ENCODE results near the gene AGO1.

AGO1 gene

GRCh38 chr1:35902671-35903070, 19.7 kb downstream of the AGO1 start:
- DNase-seq (ENCODE audit: low spot score) (no peak), ATAC-seq (ENCODE audit: low read depth) (no peak)
- H3K9me3 ChIP-seq (ENCODE audit: severe bottlenecking): no peaks in the 10 kb centered on the region
- no peak for TF ChIP-seq CTCF (IDR thresholded peaks at IDR 0.05; ENCODE audit: poor library complexity, severe bottlenecking)
- H3K36me3 ChIP-seq (ENCODE audit: low read depth): peaks cover 12% of the 10 kb centered on the region
- H3K4me1 ChIP-seq (ENCODE audit: insufficient read depth, poor library complexity, severe bottlenecking): no peaks in the 10 kb centered on the region
- no peak overlapping the region for H3K4me3 ChIP-seq (ENCODE audit: severe bottlenecking)
- no peak overlapping the region for H3K27ac ChIP-seq (ENCODE audit: poor library complexity, severe bottlenecking)
- no peaks in the 10 kb centered on the region for H3K27me3 ChIP-seq (ENCODE audit: insufficient read depth, poor library complexity, severe bottlenecking)

GRCh38 chr1:35914717-35915116, 31.7 kb downstream of the AGO1 start:
- H3K27ac ChIP-seq (ENCODE audit: poor library complexity, severe bottlenecking): no peak overlapping the region
- H3K4me3 ChIP-seq (ENCODE audit: severe bottlenecking): no peak overlapping the region
- H3K36me3 ChIP-seq (ENCODE audit: low read depth): peaks cover 70% of the 10 kb centered on the region
- H3K9me3 ChIP-seq (ENCODE audit: severe bottlenecking): no peaks in the 10 kb centered on the region
- H3K4me1 ChIP-seq (ENCODE audit: insufficient read depth, poor library complexity, severe bottlenecking): no peaks in the 10 kb centered on the region
- ATAC-seq (ENCODE audit: low read depth): no peak
- DNase-seq (ENCODE audit: low spot score): no peak
- no peaks in the 10 kb centered on the region for H3K27me3 ChIP-seq (ENCODE audit: insufficient read depth, poor library complexity, severe bottlenecking)
- no peak for TF ChIP-seq CTCF (IDR thresholded peaks at IDR 0.05; ENCODE audit: poor library complexity, severe bottlenecking)

GRCh38 chr1:35915693-35916092, 32.7 kb downstream of the AGO1 start:
- Histone ChIP-seq H3K4me1 (ENCODE audit: insufficient read depth, poor library complexity, severe bottlenecking) (no peaks in the 10 kb centered on the region), H3K36me3 (ENCODE audit: low read depth) (peaks cover 72% of the 10 kb centered on the region), H3K27me3 (ENCODE audit: insufficient read depth, poor library complexity, severe bottlenecking) (no peaks in the 10 kb centered on the region), H3K9me3 (ENCODE audit: severe bottlenecking) (no peaks in the 10 kb centered on the region), H3K27ac (ENCODE audit: poor library complexity, severe bottlenecking) (no peak overlapping the region), H3K4me3 (ENCODE audit: severe bottlenecking) (no peak overlapping the region)
- TF ChIP-seq CTCF (IDR thresholded peaks at IDR 0.05; ENCODE audit: poor library complexity, severe bottlenecking): no peak
- DNase-seq (ENCODE audit: low spot score) (no peak), ATAC-seq (ENCODE audit: low read depth) (no peak)

GRCh38 chr1:35923791-35924221, 40.8 kb downstream of the AGO1 start:
- no peak overlapping the region for H3K27ac ChIP-seq (ENCODE audit: poor library complexity, severe bottlenecking)
- no peaks in the 10 kb centered on the region for H3K9me3 ChIP-seq (ENCODE audit: severe bottlenecking)
- peaks cover 15% of the 10 kb centered on the region for H3K36me3 ChIP-seq (ENCODE audit: low read depth)
- ATAC-seq (ENCODE audit: low read depth) (no peak), DNase-seq (ENCODE audit: low spot score) (no peak)
- H3K4me1 ChIP-seq (ENCODE audit: insufficient read depth, poor library complexity, severe bottlenecking): no peaks in the 10 kb centered on the region
- H3K4me3 ChIP-seq (ENCODE audit: severe bottlenecking): no peak overlapping the region
- TF ChIP-seq CTCF (IDR thresholded peaks at IDR 0.05; ENCODE audit: poor library complexity, severe bottlenecking): no peak
- no peaks in the 10 kb centered on the region for H3K27me3 ChIP-seq (ENCODE audit: insufficient read depth, poor library complexity, severe bottlenecking)

- Histone ChIP-seq H3K9me3 (ENCODE audit: severe bottlenecking) (no peaks in the 10 kb centered on the region), H3K36me3 (ENCODE audit: low read depth) (peaks cover 6% of the 10 kb centered on the region; the same call in 1 of the 2 replicates), H3K27me3 (ENCODE audit: insufficient read depth, poor library complexity, severe bottlenecking) (no peaks in the 10 kb centered on the region), H3K4me3 (ENCODE audit: severe bottlenecking) (no peak overlapping the region), H3K27ac (ENCODE audit: poor library complexity, severe bottlenecking) (no peak overlapping the region), H3K4me1 (ENCODE audit: insufficient read depth, poor library complexity, severe bottlenecking) (no peaks in the 10 kb centered on the region)
- ATAC-seq (ENCODE audit: low read depth): no peak
- no peak for TF ChIP-seq CTCF (IDR thresholded peaks at IDR 0.05; ENCODE audit: poor library complexity, severe bottlenecking)
- DNase-seq (ENCODE audit: low spot score): no peak
These were observed 41.8 kb downstream of the AGO1 start for GRCh38 chr1:35924838-35925237.
